ENCODE results near the gene NUDT21.

NUDT21 gene

DNA sequence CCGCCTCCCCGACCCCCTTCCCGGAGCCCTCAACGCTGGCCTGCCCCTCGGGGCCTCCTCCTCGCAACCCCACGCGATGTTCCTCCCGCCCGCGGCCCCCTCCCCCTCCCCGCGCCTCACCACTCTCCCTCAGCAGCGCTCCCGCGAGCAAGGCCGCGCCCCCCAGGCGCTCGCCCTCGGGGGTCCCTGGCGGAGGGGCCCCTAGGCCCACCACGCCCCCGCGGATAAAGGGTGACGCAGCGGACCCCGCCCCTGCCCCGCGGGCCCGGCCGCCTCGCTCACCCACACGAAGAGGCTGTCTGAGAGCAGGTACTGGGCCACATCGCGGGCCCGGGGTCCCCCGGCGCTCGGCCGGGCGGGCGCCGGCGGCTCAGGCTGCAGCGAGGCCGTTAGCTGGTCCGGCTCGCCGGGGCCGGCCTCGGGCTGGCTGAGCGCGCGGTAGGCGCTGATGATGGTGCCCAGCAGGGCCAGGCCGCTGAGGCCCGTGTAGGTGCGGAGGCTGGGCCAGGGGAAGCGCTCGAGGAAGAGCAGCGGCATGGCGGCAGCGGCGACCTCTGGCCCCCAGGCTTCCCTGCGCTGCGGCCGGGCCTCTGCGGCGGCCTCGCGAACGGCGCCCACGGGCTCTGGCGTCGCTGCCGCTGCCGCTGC lies 26.2 kb downstream of the NUDT21 start:
- H3K9ac ChIP-seq (ENCODE audit: low read depth, low read length, poor library complexity): peak overlapping the region; percentile 94
- no peaks in the 10 kb centered on the region for H3K9me3 ChIP-seq (replicated peaks in 1 of 2; ENCODE audit: control insufficient read depth in 2 of 2, insufficient read depth in 1 of 2, low read depth in 1 of 2, low read length in 2 of 2)
- peaks cover 2 to 6% of the 10 kb centered on the region in 2 donors for H3K4me1 ChIP-seq (ENCODE audit: control insufficient read depth in 2 of 2, insufficient read depth in 1 of 2, low read depth in 1 of 2, low read length in 2 of 2)
- H3K36me3 ChIP-seq (replicated peaks in 1 of 2; ENCODE audit: control insufficient read depth in 2 of 2, insufficient read depth in 2 of 2, low read length in 2 of 2): peaks cover 2 to 18% of the 10 kb centered on the region in 2 donors
- H3K4ac ChIP-seq (ENCODE audit: low read length): no peak overlapping the region
- peak overlapping the region; percentile 97 for H3K18ac ChIP-seq (ENCODE audit: low read length)
- H3K4me3 ChIP-seq (ENCODE audit: low read length in 2 of 2): peak overlapping the region; percentile 78 to 99
- peak; percentile 42 for DNase-seq (ENCODE audit: low spot score)
- peak overlapping the region; percentile 91 for H2BK5ac ChIP-seq (ENCODE audit: low read length)
- H2AFZ ChIP-seq (ENCODE audit: low read length): peak overlapping the region; percentile 92
- no peak overlapping the region for H2BK15ac ChIP-seq (ENCODE audit: low read length)
- H2AK5ac ChIP-seq (ENCODE audit: low read depth, low read length): no peak overlapping the region
- peaks cover 0 to 2% (median 0%) of the 10 kb centered on the region in 3 experiments for H3K27me3 ChIP-seq (ENCODE audit: control insufficient read depth in 3 of 3, insufficient read depth in 3 of 3, low read depth in 1 of 3, low read length in 3 of 3)
- no peaks in the 10 kb centered on the region for H3K79me1 ChIP-seq (ENCODE audit: low read depth, low read length)
- H3K4me2 ChIP-seq (ENCODE audit: insufficient read depth, low read length, poor library complexity, severe bottlenecking): peak overlapping the region; percentile 51
- no peak overlapping the region for H2BK120ac ChIP-seq (ENCODE audit: low read depth, low read length)
- no peak overlapping the region for H4K91ac ChIP-seq (ENCODE audit: low read depth, low read length, poor library complexity)
- H3K14ac ChIP-seq (ENCODE audit: low read length): peak overlapping the region; percentile 33
- H4K8ac ChIP-seq (ENCODE audit: low read depth, low read length): no peak overlapping the region
- no CpG with 5 or more reads among the region's 79 CpGs for WGBS, 2 donors (ENCODE audit: extremely low coverage in 2 of 2, insufficient read length in 2 of 2, insufficient replicate concordance in 1 of 2)
- H3K23ac ChIP-seq (ENCODE audit: low read depth, low read length, poor library complexity): no peak overlapping the region
- no peak overlapping the region for H2BK12ac ChIP-seq (ENCODE audit: low read length)
- H3K27ac ChIP-seq (replicated peaks; ENCODE audit: low read length): peak overlapping the region; percentile 42

DNA sequence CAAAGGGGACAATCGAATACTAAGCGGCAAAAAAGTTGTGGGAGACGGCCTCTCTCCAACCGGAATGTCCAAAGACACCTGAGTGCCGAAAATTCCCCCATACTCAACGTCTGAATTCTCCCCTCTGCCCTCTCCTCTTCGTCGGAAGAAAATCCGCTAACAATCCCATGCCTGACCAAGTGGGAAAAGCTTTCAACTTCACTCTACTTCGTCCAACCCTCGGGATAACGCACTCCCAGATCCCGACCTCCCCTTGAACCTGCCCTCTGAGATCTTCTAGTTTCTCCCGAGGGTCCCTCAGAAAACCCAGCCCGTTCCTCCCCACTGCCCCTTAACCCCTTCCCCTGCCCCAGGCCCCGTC lies 26.7 kb downstream of the NUDT21 start:
- Histone ChIP-seq H4K91ac (ENCODE audit: low read depth, low read length, poor library complexity) (no peak overlapping the region), H2BK5ac (ENCODE audit: low read length) (no peak overlapping the region), H3K4me3 (ENCODE audit: low read length in 2 of 2) (peak overlapping the region; percentile 78 to 99), H3K4me1 (ENCODE audit: control insufficient read depth in 2 of 2, insufficient read depth in 1 of 2, low read depth in 1 of 2, low read length in 2 of 2) (peaks cover 2 to 6% of the 10 kb centered on the region in 2 donors), H2AFZ (ENCODE audit: low read length) (peak overlapping the region; percentile 92), H3K4ac (ENCODE audit: low read length) (no peak overlapping the region), H3K23ac (ENCODE audit: low read depth, low read length, poor library complexity) (no peak overlapping the region), H2AK5ac (ENCODE audit: low read depth, low read length) (no peak overlapping the region), H3K14ac (ENCODE audit: low read length) (no peak overlapping the region), H3K9ac (ENCODE audit: low read depth, low read length, poor library complexity) (peak overlapping the region; percentile 9), H3K9me3 (replicated peaks in 1 of 2; ENCODE audit: control insufficient read depth in 2 of 2, insufficient read depth in 1 of 2, low read depth in 1 of 2, low read length in 2 of 2) (no peaks in the 10 kb centered on the region), H3K27me3 (ENCODE audit: control insufficient read depth in 3 of 3, insufficient read depth in 3 of 3, low read depth in 1 of 3, low read length in 3 of 3) (peaks cover 0 to 2% (median 0%) of the 10 kb centered on the region in 3 experiments), H3K27ac (replicated peaks; ENCODE audit: low read length) (no peak overlapping the region), H4K8ac (ENCODE audit: low read depth, low read length) (no peak overlapping the region), H2BK12ac (ENCODE audit: low read length) (no peak overlapping the region), H3K4me2 (ENCODE audit: insufficient read depth, low read length, poor library complexity, severe bottlenecking) (peak overlapping the region; percentile 51), H2BK120ac (ENCODE audit: low read depth, low read length) (no peak overlapping the region), H3K18ac (ENCODE audit: low read length) (no peak overlapping the region), H2BK15ac (ENCODE audit: low read length) (no peak overlapping the region), H3K79me1 (ENCODE audit: low read depth, low read length) (no peaks in the 10 kb centered on the region), H3K36me3 (replicated peaks in 1 of 2; ENCODE audit: control insufficient read depth in 2 of 2, insufficient read depth in 2 of 2, low read length in 2 of 2) (peaks cover 2 to 13% of the 10 kb centered on the region in 2 donors)
- no CpG with 5 or more reads among the region's 16 CpGs for WGBS, 2 donors (ENCODE audit: extremely low coverage in 2 of 2, insufficient read length in 2 of 2, insufficient replicate concordance in 1 of 2)
- DNase-seq (ENCODE audit: low spot score): no peak

DNA sequence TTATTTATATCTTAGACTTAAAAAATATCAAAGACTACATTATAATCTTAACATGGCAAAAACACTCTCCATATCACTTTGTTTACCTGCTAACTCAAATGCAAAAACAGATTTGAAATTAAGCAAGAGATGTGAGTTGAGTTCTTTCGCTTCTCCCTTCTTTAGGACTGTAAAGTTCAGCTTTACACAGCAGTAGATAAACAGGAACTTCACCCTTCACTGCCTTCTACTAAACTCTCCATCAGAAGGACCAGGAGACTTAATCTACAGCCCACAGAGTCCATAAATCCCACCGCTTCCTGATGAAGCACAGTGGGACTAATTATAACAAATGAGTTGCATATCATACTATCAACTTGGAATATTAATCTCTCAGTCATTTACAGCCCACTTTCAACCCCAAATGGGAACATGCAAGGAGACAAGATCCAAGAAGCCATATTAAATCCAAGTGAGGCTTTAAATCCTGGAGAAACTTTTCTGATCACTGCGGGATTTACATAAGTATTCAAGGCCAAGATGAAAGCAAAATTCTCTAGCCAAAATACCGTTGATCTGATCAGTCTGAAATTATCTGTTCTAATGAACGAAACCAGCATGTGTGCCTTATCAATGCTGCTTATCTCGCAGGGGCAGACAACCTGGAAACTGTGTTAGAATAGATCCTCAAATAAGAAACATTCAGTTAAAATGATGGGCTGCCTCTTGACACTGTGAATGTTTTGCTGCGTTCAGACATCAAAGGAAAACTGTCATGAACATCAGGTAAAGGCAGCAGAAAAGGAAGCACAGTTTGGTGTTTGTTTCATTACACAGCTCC lies 27.3 kb downstream of the NUDT21 start:
- Histone ChIP-seq H3K9me3 (replicated peaks in 1 of 2; ENCODE audit: control insufficient read depth in 2 of 2, insufficient read depth in 1 of 2, low read depth in 1 of 2, low read length in 2 of 2) (no peaks in the 10 kb centered on the region), H2BK5ac (ENCODE audit: low read length) (no peak overlapping the region), H3K27me3 (ENCODE audit: control insufficient read depth in 3 of 3, insufficient read depth in 3 of 3, low read depth in 1 of 3, low read length in 3 of 3) (peaks cover 0 to 2% (median 0%) of the 10 kb centered on the region in 3 experiments), H3K4me3 (ENCODE audit: low read length in 2 of 2) (peak overlapping the region; percentile 78 to 99), H3K18ac (ENCODE audit: low read length) (no peak overlapping the region), H2BK12ac (ENCODE audit: low read length) (no peak overlapping the region), H2AFZ (ENCODE audit: low read length) (no peak overlapping the region), H3K4me1 (ENCODE audit: control insufficient read depth in 2 of 2, insufficient read depth in 1 of 2, low read depth in 1 of 2, low read length in 2 of 2) (peaks cover 2 to 6% of the 10 kb centered on the region in 2 donors), H4K8ac (ENCODE audit: low read depth, low read length) (no peak overlapping the region), H3K4me2 (ENCODE audit: insufficient read depth, low read length, poor library complexity, severe bottlenecking) (peak overlapping the region; percentile 51), H3K9ac (ENCODE audit: low read depth, low read length, poor library complexity) (no peak overlapping the region), H3K79me1 (ENCODE audit: low read depth, low read length) (no peaks in the 10 kb centered on the region), H3K14ac (ENCODE audit: low read length) (no peak overlapping the region), H3K23ac (ENCODE audit: low read depth, low read length, poor library complexity) (no peak overlapping the region), H4K91ac (ENCODE audit: low read depth, low read length, poor library complexity) (no peak overlapping the region), H2BK15ac (ENCODE audit: low read length) (no peak overlapping the region), H3K4ac (ENCODE audit: low read length) (no peak overlapping the region), H3K27ac (replicated peaks; ENCODE audit: low read length) (no peak overlapping the region), H3K36me3 (replicated peaks in 1 of 2; ENCODE audit: control insufficient read depth in 2 of 2, insufficient read depth in 2 of 2, low read length in 2 of 2) (peaks cover under 1 to 8% of the 10 kb centered on the region in 2 donors), H2AK5ac (ENCODE audit: low read depth, low read length) (no peak overlapping the region), H2BK120ac (ENCODE audit: low read depth, low read length) (no peak overlapping the region)
- no peak for DNase-seq (ENCODE audit: low spot score)
- WGBS, 2 donors (ENCODE audit: extremely low coverage in 2 of 2, insufficient read length in 2 of 2, insufficient replicate concordance in 1 of 2): no CpG with 5 or more reads among the region's 7 CpGs

DNA sequence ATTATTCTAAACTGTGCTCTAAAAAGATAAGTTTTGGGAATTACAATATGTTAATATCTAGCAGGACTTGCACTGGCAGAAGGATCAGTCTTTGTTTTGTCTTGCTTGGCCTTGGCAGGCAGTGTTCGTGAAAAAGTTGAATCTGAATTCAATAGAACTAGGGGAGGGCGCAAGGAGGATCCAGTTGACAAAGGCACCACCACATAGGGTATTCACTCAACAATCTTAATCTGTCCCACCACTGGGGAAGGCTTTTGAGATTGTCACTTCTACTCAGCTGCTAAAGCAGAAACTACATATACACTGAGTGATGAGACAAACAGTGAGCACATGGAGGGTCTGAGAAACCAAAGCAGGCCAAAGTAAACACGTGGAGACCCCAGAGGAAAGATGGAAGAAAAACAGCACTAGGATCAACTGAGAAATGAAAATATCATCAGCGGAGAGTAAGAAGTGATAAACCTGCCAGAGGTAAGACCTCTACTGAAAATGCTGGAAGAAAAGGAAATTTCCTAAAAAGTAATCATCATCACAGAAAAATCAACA lies 28.2 kb downstream of the NUDT21 start:
- Histone ChIP-seq H3K9ac (ENCODE audit: low read depth, low read length, poor library complexity) (no peak overlapping the region), H2AFZ (ENCODE audit: low read length) (no peak overlapping the region), H3K27ac (replicated peaks; ENCODE audit: low read length) (no peak overlapping the region), H3K4me2 (ENCODE audit: insufficient read depth, low read length, poor library complexity, severe bottlenecking) (no peak overlapping the region), H2BK120ac (ENCODE audit: low read depth, low read length) (no peak overlapping the region), H3K14ac (ENCODE audit: low read length) (no peak overlapping the region), H4K8ac (ENCODE audit: low read depth, low read length) (no peak overlapping the region), H2BK15ac (ENCODE audit: low read length) (no peak overlapping the region), H3K4me3 (ENCODE audit: low read length in 2 of 2) (no peak overlapping the region), H2BK5ac (ENCODE audit: low read length) (no peak overlapping the region), H2BK12ac (ENCODE audit: low read length) (no peak overlapping the region), H3K23ac (ENCODE audit: low read depth, low read length, poor library complexity) (no peak overlapping the region), H2AK5ac (ENCODE audit: low read depth, low read length) (no peak overlapping the region), H3K4ac (ENCODE audit: low read length) (no peak overlapping the region), H3K27me3 (ENCODE audit: control insufficient read depth in 3 of 3, insufficient read depth in 3 of 3, low read depth in 1 of 3, low read length in 3 of 3) (peaks cover 0 to 2% (median 0%) of the 10 kb centered on the region in 3 experiments), H3K79me1 (ENCODE audit: low read depth, low read length) (no peaks in the 10 kb centered on the region), H3K18ac (ENCODE audit: low read length) (no peak overlapping the region), H3K9me3 (replicated peaks in 1 of 2; ENCODE audit: control insufficient read depth in 2 of 2, insufficient read depth in 1 of 2, low read depth in 1 of 2, low read length in 2 of 2) (no peaks in the 10 kb centered on the region), H3K4me1 (ENCODE audit: control insufficient read depth in 2 of 2, insufficient read depth in 1 of 2, low read depth in 1 of 2, low read length in 2 of 2) (peaks cover 2 to 6% of the 10 kb centered on the region in 2 donors), H3K36me3 (replicated peaks in 1 of 2; ENCODE audit: control insufficient read depth in 2 of 2, insufficient read depth in 2 of 2, low read length in 2 of 2) (peaks cover 0 to 3% of the 10 kb centered on the region in 2 donors), H4K91ac (ENCODE audit: low read depth, low read length, poor library complexity) (no peak overlapping the region)
- WGBS, 2 donors (ENCODE audit: extremely low coverage in 2 of 2, insufficient read length in 2 of 2, insufficient replicate concordance in 1 of 2): no CpG with 5 or more reads among the region's 4 CpGs
- no peak for DNase-seq (ENCODE audit: low spot score)

Data from neuronal stem cell (in vitro differentiated cells).